PC-3 (cell line): ENCODE results near the gene PDIA5.

Source experiments
- CTCF ChIP-seq: fragments of 300-600 bp; sonication (generic); conservative IDR thresholded peaks from 2 replicates; pipeline ENCODE4 v1.5.1; 2017; ENCODE audit warnings: antibody characterized with exemption, low read depth, mild to moderate bottlenecking, low read length
- EZH2 ChIP-seq: fragments of 300-600 bp; sonication (generic); IDR thresholded peaks from one replicate; pipeline ENCODE4 v1.6.1; 2017; ENCODE audit warnings: antibody characterized with exemption, mild to moderate bottlenecking, low read length; ENCODE audit not compliant: unreplicated experiment

- TF ChIP-seq CTCF (no peak), EZH2 (no peak)
Measured at GRCh38 chr3:123130079-123130750, 63.4 kb downstream of the PDIA5 start.
